ENCODE results near the gene DNAAF9.
"Not testable (repeated sequence)": the region's sequence is repeated elsewhere in the genome, so short reads cannot be mapped to it uniquely, and the experiment has no call there.

DNAAF9 gene

DNA sequence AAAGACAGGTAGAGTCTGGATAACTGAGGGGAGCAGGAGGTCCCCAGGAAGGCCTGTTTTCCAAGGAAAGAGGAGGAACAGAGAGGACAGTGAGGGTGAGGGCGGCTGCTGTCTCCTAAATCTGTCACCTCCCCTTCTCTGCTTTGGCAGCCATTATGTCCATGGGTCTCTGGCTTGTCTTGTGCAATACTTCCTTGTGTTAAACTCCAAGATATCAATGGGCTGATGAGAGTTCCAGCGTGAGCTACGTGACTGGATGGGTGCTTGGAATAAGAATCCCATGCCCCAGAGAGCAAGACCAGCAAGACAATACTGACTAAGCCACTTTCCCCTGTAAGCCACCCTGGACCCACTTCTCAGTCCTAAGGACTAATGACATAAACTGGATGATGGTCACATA, 26.3 kb upstream of the DNAAF9 start:
- H3K4me1 ChIP-seq (ENCODE audit: insufficient read depth, poor library complexity, severe bottlenecking) = no peaks in the 10 kb centered on the region
- ATAC-seq (ENCODE audit: low read depth) = no peak
- DNase-seq (ENCODE audit: low spot score) = no peak

GRCh38 chr20:3432844-3433243, 25.4 kb upstream of the DNAAF9 start:
- no peak for DNase-seq (ENCODE audit: low spot score)
- no peaks in the 10 kb centered on the region for H3K4me1 ChIP-seq (ENCODE audit: insufficient read depth, poor library complexity, severe bottlenecking)
- no peak for ATAC-seq (ENCODE audit: low read depth)
- H3K4me3 ChIP-seq (ENCODE audit: severe bottlenecking) = no peak overlapping the region
- no peak for TF ChIP-seq CTCF (IDR thresholded peaks at IDR 0.05; ENCODE audit: poor library complexity, severe bottlenecking)
- H3K9me3 ChIP-seq (ENCODE audit: severe bottlenecking) = no peaks in the 10 kb centered on the region
- no peak overlapping the region for H3K27ac ChIP-seq (ENCODE audit: poor library complexity, severe bottlenecking)
- H3K36me3 ChIP-seq (ENCODE audit: low read depth) = no peaks in the 10 kb centered on the region
- H3K27me3 ChIP-seq (ENCODE audit: insufficient read depth, poor library complexity, severe bottlenecking) = no peaks in the 10 kb centered on the region

More for the DNA sequence above, 26.3 kb upstream of the DNAAF9 start:
- Histone ChIP-seq H3K27ac (ENCODE audit: poor library complexity, severe bottlenecking) (no peak overlapping the region), H3K27me3 (ENCODE audit: insufficient read depth, poor library complexity, severe bottlenecking) (no peaks in the 10 kb centered on the region), H3K4me3 (ENCODE audit: severe bottlenecking) (no peak overlapping the region), H3K9me3 (ENCODE audit: severe bottlenecking) (no peaks in the 10 kb centered on the region), H3K36me3 (ENCODE audit: low read depth) (no peaks in the 10 kb centered on the region)
- TF ChIP-seq CTCF (IDR thresholded peaks at IDR 0.05; ENCODE audit: poor library complexity, severe bottlenecking) = no peak

GRCh38 chr20:3431109-3431508, 23.6 kb upstream of the DNAAF9 start:
- Histone ChIP-seq H3K27ac (ENCODE audit: poor library complexity, severe bottlenecking) (no peak overlapping the region), H3K4me3 (ENCODE audit: severe bottlenecking) (no peak overlapping the region), H3K9me3 (ENCODE audit: severe bottlenecking) (no peaks in the 10 kb centered on the region), H3K4me1 (ENCODE audit: insufficient read depth, poor library complexity, severe bottlenecking) (no peaks in the 10 kb centered on the region), H3K36me3 (ENCODE audit: low read depth) (no peaks in the 10 kb centered on the region), H3K27me3 (ENCODE audit: insufficient read depth, poor library complexity, severe bottlenecking) (no peaks in the 10 kb centered on the region)
- DNase-seq (ENCODE audit: low spot score) (no peak), ATAC-seq (ENCODE audit: low read depth) (no peak)
- TF ChIP-seq CTCF (IDR thresholded peaks at IDR 0.05; ENCODE audit: poor library complexity, severe bottlenecking) = no peak

DNA sequence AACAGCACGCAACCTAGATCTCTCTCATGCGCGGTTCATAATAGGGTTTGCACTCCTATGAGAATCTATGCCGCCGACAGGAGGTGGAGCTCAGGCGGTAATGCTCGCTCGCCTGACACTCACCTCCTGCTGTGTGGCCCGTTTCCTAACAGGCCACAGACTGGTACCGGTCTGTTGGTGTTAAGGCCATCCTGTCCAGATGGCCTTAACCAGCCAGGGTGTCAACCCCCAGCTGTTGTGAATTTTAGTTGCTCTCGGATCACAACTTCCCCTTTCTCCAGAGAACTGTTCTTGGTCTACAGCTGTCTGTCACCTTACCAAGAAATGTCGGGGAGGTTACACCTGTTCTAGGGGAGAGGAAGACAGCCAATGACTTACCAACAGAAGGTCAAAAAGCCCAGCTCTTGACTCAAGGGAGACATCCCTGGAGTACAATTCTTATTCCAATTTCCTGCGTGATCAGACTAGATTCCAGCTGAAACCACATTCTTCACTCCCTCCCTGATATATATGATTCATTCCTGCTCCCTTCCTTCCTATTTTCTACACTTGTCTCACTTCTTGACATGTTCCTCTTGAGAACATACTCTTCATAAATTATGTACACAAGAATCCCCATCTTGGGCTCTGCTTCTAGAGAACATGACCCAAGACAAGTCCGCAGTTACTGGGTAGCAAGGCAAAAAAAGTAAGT, 23.1 kb upstream of the DNAAF9 start:
- no peak for TF ChIP-seq CTCF (IDR thresholded peaks at IDR 0.05; ENCODE audit: poor library complexity, severe bottlenecking)
- ATAC-seq (ENCODE audit: low read depth) = no peak
- no peaks in the 10 kb centered on the region for H3K9me3 ChIP-seq (ENCODE audit: severe bottlenecking)
- no peak for DNase-seq (ENCODE audit: low spot score)
- no peaks in the 10 kb centered on the region for H3K36me3 ChIP-seq (ENCODE audit: low read depth)
- H3K27me3 ChIP-seq (ENCODE audit: insufficient read depth, poor library complexity, severe bottlenecking) = no peaks in the 10 kb centered on the region
- H3K4me3 ChIP-seq (ENCODE audit: severe bottlenecking) = no peak overlapping the region
- H3K27ac ChIP-seq (ENCODE audit: poor library complexity, severe bottlenecking) = no peak overlapping the region
- H3K4me1 ChIP-seq (ENCODE audit: insufficient read depth, poor library complexity, severe bottlenecking) = no peaks in the 10 kb centered on the region

- DNase-seq (ENCODE audit: low spot score); H3K27me3 ChIP-seq (ENCODE audit: insufficient read depth, poor library complexity, severe bottlenecking); H3K27ac ChIP-seq (ENCODE audit: poor library complexity, severe bottlenecking); H3K9me3 ChIP-seq (ENCODE audit: severe bottlenecking); H3K36me3 ChIP-seq (ENCODE audit: low read depth); H3K4me1 ChIP-seq (ENCODE audit: insufficient read depth, poor library complexity, severe bottlenecking); ATAC-seq (ENCODE audit: low read depth); H3K4me3 ChIP-seq (ENCODE audit: severe bottlenecking): not testable (repeated sequence)
Observed at GRCh38 chr20:3426766-3427165, 19.3 kb upstream of the DNAAF9 start.
